ENCODE data around the gene ASTN2.

DNA sequence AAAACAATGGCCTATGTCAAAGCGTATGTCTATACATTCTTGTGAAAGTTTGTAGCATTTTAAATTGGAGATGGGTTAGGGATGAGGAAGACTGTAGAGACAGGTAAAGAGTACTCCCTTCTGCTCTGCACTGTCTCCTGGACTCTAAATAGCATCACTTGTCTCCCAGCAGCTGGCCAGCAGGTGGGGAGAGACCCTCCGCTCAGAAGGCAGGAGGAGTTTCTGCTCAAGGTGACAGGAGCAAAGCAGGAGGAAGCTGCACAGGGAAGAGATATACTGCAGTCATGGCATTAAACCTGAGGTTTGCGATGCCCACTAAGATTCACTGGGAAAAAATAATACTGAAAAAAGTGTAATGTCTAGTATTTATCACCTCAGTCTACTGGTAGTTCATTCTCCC, 10.7 kb upstream of the ASTN2 start:
- TF ChIP-seq, protein P1, sequence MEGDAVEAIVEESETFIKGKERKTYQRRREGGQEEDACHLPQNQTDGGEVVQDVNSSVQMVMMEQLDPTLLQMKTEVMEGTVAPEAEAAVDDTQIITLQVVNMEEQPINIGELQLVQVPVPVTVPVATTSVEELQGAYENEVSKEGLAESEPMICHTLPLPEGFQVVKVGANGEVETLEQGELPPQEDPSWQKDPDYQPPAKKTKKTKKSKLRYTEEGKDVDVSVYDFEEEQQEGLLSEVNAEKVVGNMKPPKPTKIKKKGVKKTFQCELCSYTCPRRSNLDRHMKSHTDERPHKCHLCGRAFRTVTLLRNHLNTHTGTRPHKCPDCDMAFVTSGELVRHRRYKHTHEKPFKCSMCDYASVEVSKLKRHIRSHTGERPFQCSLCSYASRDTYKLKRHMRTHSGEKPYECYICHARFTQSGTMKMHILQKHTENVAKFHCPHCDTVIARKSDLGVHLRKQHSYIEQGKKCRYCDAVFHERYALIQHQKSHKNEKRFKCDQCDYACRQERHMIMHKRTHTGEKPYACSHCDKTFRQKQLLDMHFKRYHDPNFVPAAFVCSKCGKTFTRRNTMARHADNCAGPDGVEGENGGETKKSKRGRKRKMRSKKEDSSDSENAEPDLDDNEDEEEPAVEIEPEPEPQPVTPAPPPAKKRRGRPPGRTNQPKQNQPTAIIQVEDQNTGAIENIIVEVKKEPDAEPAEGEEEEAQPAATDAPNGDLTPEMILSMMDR (conservative IDR thresholded peaks at IDR 0.05 in 1 of 2, IDR thresholded peaks at IDR 0.05 in 1 of 2; ENCODE audit: extremely low read depth in 1 of 2, insufficient read depth in 1 of 2, low read depth in 1 of 2, low read length in 2 of 2): no peak
- no peak for TF ChIP-seq EZH2 (IDR thresholded peaks at IDR 0.05; ENCODE audit: borderline replicate concordance, low read length)
